ENCODE results near the gene FARP1.

- TF ChIP-seq POLR2A (IDR thresholded peaks at IDR 0.05; ENCODE audit: low read depth, low read length) (no peak), RAD21 (IDR thresholded peaks at IDR 0.05; ENCODE audit: insufficient read depth, low read depth, low read length) (no peak), CTCF (IDR thresholded peaks at IDR 0.05 in 2 of 3, conservative IDR thresholded peaks at IDR 0.05 in 1 of 3; ENCODE audit: control insufficient read depth in 2 of 3, extremely low read depth in 1 of 3, insufficient read depth in 1 of 3, low read depth in 3 of 3, low read length in 3 of 3) (no peak)
Measured at GRCh38 chr13:98212763-98213162, 69.9 kb downstream of the FARP1 start.
